HEK293 (cell line): ENCODE measurements around the gene TNFRSF14.

ENCODE experiments used
- CTCF ChIA-PET: fragments of 350-600 bp; formaldehyde crosslinking; extraction: SDS; loops from one replicate; lab custom pipeline; 2021; ENCODE audit warnings: antibody characterized with exemption; lab: Yijun Ruan, JAX
- POLR2A ChIA-PET: fragments of 300-600 bp; formaldehyde crosslinking; extraction: SDS; loops from one replicate; lab custom pipeline; 2020; ENCODE audit warnings: antibody characterized with exemption, inconsistent platforms; lab: Yijun Ruan, JAX
- H3K27ac ChIP-seq: fragments of 200-500 bp; sonication (Bioruptor generic); 2 replicates; pipeline ENCODE4 v1.5.1; 2014; ENCODE audit warnings: low read depth, low read length, control low read depth, inconsistent platforms; ENCODE audit errors: extremely low read depth
- H3K36me3 ChIP-seq, 2 experiments: fragments of 200-500 bp in 1 of 2; sonication (Bioruptor generic) in 1 of 2; 1 replicate in 1 of 2; 2 replicates in 1 of 2; pipeline ENCODE4 v1.5.1; 2014 to 2017; ENCODE audit warnings: inconsistent platforms in 2 of 2, low read length in 2 of 2; ENCODE audit not compliant: control insufficient read depth in 2 of 2, insufficient read depth in 1 of 2
- H3K4me1 ChIP-seq: fragments of 200-500 bp; sonication (Bioruptor generic); 2 replicates; pipeline ENCODE4 v1.5.1; 2014; ENCODE audit warnings: mild to moderate bottlenecking, low read length, inconsistent platforms; ENCODE audit not compliant: control insufficient read depth, insufficient read depth
- H3K4me3 ChIP-seq: 2 replicates; pipeline ENCODE4 v1.5.1; 2011; ENCODE audit warnings: low read depth, mild to moderate bottlenecking, control low read depth, low read length, moderate library complexity
- H3K9me3 ChIP-seq: fragments of 200-500 bp; sonication (Bioruptor generic); 2 replicates; pipeline ENCODE4 v1.5.1; 2014; ENCODE audit warnings: low read depth, low read length, inconsistent platforms; ENCODE audit not compliant: control insufficient read depth, insufficient read depth
- ATF2 ChIP-seq: fragments of 450-650 bp; formaldehyde crosslinking; IDR thresholded peaks from 2 replicates; pipeline ENCODE4 v1.5.1; 2016; ENCODE audit warnings: missing biosample characterization, missing genetic modification characterization, low read depth
- BCL11A ChIP-seq: fragments of 450-650 bp; formaldehyde crosslinking; IDR thresholded peaks from 2 replicates; pipeline ENCODE4 v1.5.1; 2016; ENCODE audit warnings: low read depth, missing biosample characterization, missing genetic modification characterization
- GLI2 ChIP-seq: fragments of 450-650 bp; formaldehyde crosslinking; IDR thresholded peaks from 2 replicates; pipeline ENCODE4; 2017; ENCODE audit warnings: missing biosample characterization, missing genetic modification characterization, low read depth, borderline replicate concordance
- HOXA7 ChIP-seq: sonication (generic); formaldehyde crosslinking; IDR thresholded peaks from 2 replicates; pipeline ENCODE4 v1.8.1; 2022; ENCODE audit warnings: missing genetic modification reagents, borderline replicate concordance
- KLF10 ChIP-seq: fragments of 450-650 bp; IDR thresholded peaks from 2 replicates; pipeline ENCODE4 v1.5.1; 2018; ENCODE audit warnings: missing biosample characterization, mild to moderate bottlenecking, missing genetic modification characterization
- KLF16 ChIP-seq: fragments of 450-650 bp; formaldehyde crosslinking; IDR thresholded peaks from 2 replicates; pipeline ENCODE4 v1.5.1; 2017; ENCODE audit warnings: missing biosample characterization, missing genetic modification characterization
- KLF7 ChIP-seq: fragments of 450-650 bp; formaldehyde crosslinking; IDR thresholded peaks from 2 replicates; pipeline ENCODE4 v1.5.1; 2016; ENCODE audit warnings: missing biosample characterization, missing genetic modification characterization, borderline replicate concordance
- PRDM4 ChIP-seq: fragments of 450-650 bp; formaldehyde crosslinking; IDR thresholded peaks from 2 replicates; pipeline ENCODE4 v1.5.1; 2017; ENCODE audit warnings: missing biosample characterization, missing genetic modification characterization
- REPIN1 ChIP-seq: fragments of 450-650 bp; formaldehyde crosslinking; IDR thresholded peaks from 2 replicates; pipeline ENCODE4 v1.5.1; 2017; ENCODE audit warnings: missing biosample characterization, missing genetic modification characterization, low read depth
- SP7 ChIP-seq: fragments of 450-650 bp; formaldehyde crosslinking; IDR thresholded peaks from 2 replicates; pipeline ENCODE4 v1.5.1; 2016; ENCODE audit warnings: missing biosample characterization, missing genetic modification characterization
- YY1 ChIP-seq: fragments of 450-650 bp; formaldehyde crosslinking; IDR thresholded peaks from 2 replicates; pipeline ENCODE4 v1.5.1; 2018; ENCODE audit warnings: missing biosample characterization, missing genetic modification characterization
- ZBTB17 ChIP-seq: fragments of 450-650 bp; formaldehyde crosslinking; IDR thresholded peaks from 2 replicates; pipeline ENCODE4 v1.5.1; 2016; ENCODE audit warnings: missing biosample characterization, missing genetic modification characterization
- ZBTB21 ChIP-seq: fragments of 450-650 bp; formaldehyde crosslinking; IDR thresholded peaks from 2 replicates; pipeline ENCODE4 v1.5.1; 2017; ENCODE audit warnings: missing biosample characterization, missing genetic modification characterization
- ZNF155 ChIP-seq: fragments of 450-650 bp; formaldehyde crosslinking; IDR thresholded peaks from 2 replicates; pipeline ENCODE4 v1.5.1; 2016; ENCODE audit warnings: missing biosample characterization, missing genetic modification characterization
- ZNF214 ChIP-seq: fragments of 450-650 bp; formaldehyde crosslinking; IDR thresholded peaks from 2 replicates; pipeline ENCODE4 v1.5.1; 2017; ENCODE audit warnings: missing biosample characterization, mild to moderate bottlenecking, missing genetic modification characterization, borderline replicate concordance
- ZNF416 ChIP-seq: fragments of 450-650 bp; formaldehyde crosslinking; IDR thresholded peaks from 2 replicates; pipeline ENCODE4 v1.5.1; 2016; ENCODE audit warnings: missing biosample characterization, missing genetic modification characterization
- ZNF423 ChIP-seq: fragments of 450-650 bp; formaldehyde crosslinking; IDR thresholded peaks from 2 replicates; pipeline ENCODE4 v1.5.1; 2016; ENCODE audit warnings: missing biosample characterization, missing genetic modification characterization
- ZNF530 ChIP-seq: fragments of 450-650 bp; formaldehyde crosslinking; IDR thresholded peaks from 2 replicates; pipeline ENCODE4 v1.5.1; 2016; ENCODE audit warnings: low read depth, missing biosample characterization, missing genetic modification characterization
- ZNF548 ChIP-seq: fragments of 450-650 bp; formaldehyde crosslinking; IDR thresholded peaks from 2 replicates; pipeline ENCODE4 v1.5.1; 2016; ENCODE audit warnings: missing biosample characterization, missing genetic modification characterization
- ZNF558 ChIP-seq: fragments of 450-650 bp; formaldehyde crosslinking; IDR thresholded peaks from 2 replicates; pipeline ENCODE4 v1.5.1; 2016; ENCODE audit warnings: missing biosample characterization, missing genetic modification characterization
- ZNF561 ChIP-seq: fragments of 450-650 bp; IDR thresholded peaks from 2 replicates; pipeline ENCODE4 v1.5.1; 2018; ENCODE audit warnings: missing biosample characterization, missing genetic modification characterization, borderline replicate concordance
- ZNF596 ChIP-seq: fragments of 450-650 bp; IDR thresholded peaks from 2 replicates; pipeline ENCODE4 v1.5.0; 2018; ENCODE audit warnings: missing biosample characterization, mild to moderate bottlenecking, missing genetic modification characterization, moderate library complexity
- ZNF623 ChIP-seq: fragments of 450-650 bp; formaldehyde crosslinking; IDR thresholded peaks from 2 replicates; pipeline ENCODE4 v1.5.1; 2016; ENCODE audit warnings: missing biosample characterization, missing genetic modification characterization
- ZNF660 ChIP-seq: fragments of 450-650 bp; IDR thresholded peaks from 2 replicates; pipeline ENCODE4 v1.5.1; 2018; ENCODE audit warnings: missing biosample characterization, mild to moderate bottlenecking, missing genetic modification characterization
- ZNF785 ChIP-seq: fragments of 450-650 bp; formaldehyde crosslinking; IDR thresholded peaks from 2 replicates; pipeline ENCODE4 v1.5.1; 2016; ENCODE audit warnings: missing biosample characterization, missing genetic modification characterization
- ZNF792 ChIP-seq: fragments of 450-650 bp; formaldehyde crosslinking; IDR thresholded peaks from 2 replicates; pipeline ENCODE4 v1.5.1; 2016; ENCODE audit warnings: missing biosample characterization, missing genetic modification characterization
- ZSCAN16 ChIP-seq: fragments of 450-650 bp; formaldehyde crosslinking; IDR thresholded peaks from 2 replicates; pipeline ENCODE4 v1.5.1; 2016; ENCODE audit warnings: missing biosample characterization, missing genetic modification characterization
- ZSCAN30 ChIP-seq: fragments of 450-650 bp; IDR thresholded peaks from 2 replicates; pipeline ENCODE4 v1.5.1; 2018; ENCODE audit warnings: missing biosample characterization, mild to moderate bottlenecking, missing genetic modification characterization, moderate library complexity
- ZSCAN4 ChIP-seq: fragments of 450-650 bp; formaldehyde crosslinking; IDR thresholded peaks from 2 replicates; pipeline ENCODE4 v1.5.1; 2017; ENCODE audit warnings: missing biosample characterization, missing genetic modification characterization
- TF ChIP-seq, protein P1 (sequence below): fragments of 450-650 bp; formaldehyde crosslinking; IDR thresholded peaks from 2 replicates; pipeline ENCODE4 v1.5.1; 2016; ENCODE audit warnings: missing biosample characterization, missing genetic modification characterization
- TF ChIP-seq, protein P2 (sequence below): fragments of 450-650 bp; IDR thresholded peaks from 2 replicates; pipeline ENCODE4 v1.5.1; 2018; ENCODE audit warnings: missing biosample characterization, missing genetic modification characterization

Gene TNFRSF14

GRCh38 chr1:2513939-2514652, 42.1 kb upstream of the TNFRSF14 start (continued):
- TF ChIP-seq ATF2 (tag by site-specific recombination) (no peak), ZNF530 (no peak), ZNF596 (tag by site-specific recombination) (no peak), ZSCAN4 (tag by site-specific recombination) (no peak), BCL11A (tag by site-specific recombination) (no peak), ZBTB21 (tag by site-specific recombination) (no peak), KLF7 (tag by site-specific recombination) (no peak), YY1 (tag by site-specific recombination) (no peak), ZNF416 (tag by site-specific recombination) (no peak), SP7 (tag by site-specific recombination) (no peak), ZNF155 (tag by site-specific recombination) (no peak), ZSCAN30 (tag by site-specific recombination) (no peak), ZNF561 (tag by site-specific recombination) (no peak), ZNF785 (tag by site-specific recombination) (no peak), HOXA7 (CRISPR knock-in tag) (no peak)
- TF ChIP-seq, protein P1, sequence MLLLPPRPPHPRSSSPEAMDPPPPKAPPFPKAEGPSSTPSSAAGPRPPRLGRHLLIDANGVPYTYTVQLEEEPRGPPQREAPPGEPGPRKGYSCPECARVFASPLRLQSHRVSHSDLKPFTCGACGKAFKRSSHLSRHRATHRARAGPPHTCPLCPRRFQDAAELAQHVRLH = no peak

DNA sequence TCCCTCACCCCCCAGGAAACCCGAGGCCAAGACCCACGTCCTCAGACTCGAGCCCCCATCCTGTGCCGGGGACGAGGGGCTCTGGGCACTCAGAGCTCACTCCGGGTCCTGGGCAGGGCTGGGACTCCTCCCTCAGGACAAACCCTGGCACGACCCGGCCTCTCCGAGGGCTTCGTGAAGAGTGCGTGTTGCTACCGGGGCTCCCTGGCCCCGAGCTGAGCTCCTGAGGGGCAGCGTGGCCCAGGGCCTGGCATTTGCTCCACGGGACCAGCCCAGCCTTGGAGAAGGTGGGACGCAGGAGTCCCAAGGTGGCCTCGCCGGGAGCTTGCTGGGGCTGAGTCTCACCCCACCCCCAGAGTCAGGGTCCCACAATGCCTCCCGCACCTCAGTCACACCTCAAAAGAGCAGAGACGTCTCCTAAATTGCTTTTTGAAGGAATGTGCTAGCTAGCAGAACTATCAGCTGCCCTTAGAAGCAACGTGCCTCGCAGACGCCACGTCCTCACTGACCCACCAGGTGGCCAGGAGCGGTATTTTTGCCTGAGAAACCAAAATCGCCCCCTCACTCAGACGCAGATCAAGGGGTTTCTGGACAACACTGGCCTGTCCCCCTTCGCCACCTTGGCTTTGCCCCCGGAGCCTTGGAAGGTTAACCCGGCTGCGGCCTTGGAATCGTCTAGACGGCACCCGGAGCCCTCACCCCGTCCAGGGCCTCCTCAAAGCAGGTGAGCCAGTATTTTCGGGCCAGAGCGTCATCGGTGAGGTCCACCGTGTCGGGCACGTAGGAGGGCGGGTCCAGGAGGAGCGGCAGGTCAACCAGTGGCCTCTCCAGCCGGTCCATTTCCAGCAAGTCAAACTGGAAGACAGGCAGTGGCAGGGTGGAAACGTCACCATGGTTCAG, 41.1 kb upstream of the TNFRSF14 start:
- Histone ChIP-seq H3K36me3 (peaks cover 0 to 98% of the 10 kb centered on the region in 2 experiments; a peak in 2 of 3 replicates), H3K4me1 (no peaks in the 10 kb centered on the region), H3K9me3 (no peaks in the 10 kb centered on the region), H3K4me3 (no peak overlapping the region), H3K27ac (no peak overlapping the region)
- CTCF ChIA-PET = interaction anchor here (0.5 kb wide), 1 partner anchor 19 kb away, joined by 3 read pairs; no protein-coding TSS in a partner anchor
- POLR2A ChIA-PET = interaction anchor here (1.0 kb wide), 1 partner anchor 11 kb away, joined by 4 read pairs; the partner anchor contains the start of gene PANK4
- TF ChIP-seq, protein P2, sequence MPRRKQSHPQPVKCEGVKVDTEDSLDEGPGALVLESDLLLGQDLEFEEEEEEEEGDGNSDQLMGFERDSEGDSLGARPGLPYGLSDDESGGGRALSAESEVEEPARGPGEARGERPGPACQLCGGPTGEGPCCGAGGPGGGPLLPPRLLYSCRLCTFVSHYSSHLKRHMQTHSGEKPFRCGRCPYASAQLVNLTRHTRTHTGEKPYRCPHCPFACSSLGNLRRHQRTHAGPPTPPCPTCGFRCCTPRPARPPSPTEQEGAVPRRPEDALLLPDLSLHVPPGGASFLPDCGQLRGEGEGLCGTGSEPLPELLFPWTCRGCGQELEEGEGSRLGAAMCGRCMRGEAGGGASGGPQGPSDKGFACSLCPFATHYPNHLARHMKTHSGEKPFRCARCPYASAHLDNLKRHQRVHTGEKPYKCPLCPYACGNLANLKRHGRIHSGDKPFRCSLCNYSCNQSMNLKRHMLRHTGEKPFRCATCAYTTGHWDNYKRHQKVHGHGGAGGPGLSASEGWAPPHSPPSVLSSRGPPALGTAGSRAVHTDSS (tag by site-specific recombination) = no peak
- TF ChIP-seq KLF10 (tag by site-specific recombination) (no peak), ZSCAN16 (tag by site-specific recombination) (no peak), ZNF792 (tag by site-specific recombination) (no peak), KLF16 (tag by site-specific recombination) (no peak), ZNF214 (tag by site-specific recombination) (no peak), ZBTB17 (no peak), PRDM4 (tag by site-specific recombination) (no peak), REPIN1 (tag by site-specific recombination) (no peak), ZNF623 (tag by site-specific recombination) (no peak), GLI2 (no peak), ZNF660 (tag by site-specific recombination) (no peak), ZNF558 (tag by site-specific recombination) (no peak), ZNF423 (no peak), ZNF548 (tag by site-specific recombination) (no peak)
